Tibial nerve (tissue), 4 donors: ENCODE data around the gene IL17F. TPM values are rescaled to one million over a fixed set of nuclear protein-coding genes. Genes with fewer than 3 reads are reported as not detected.

ENCODE experiments used
- DNase-seq, 2 donors: peaks; one replicate each; pipeline ENCODE4 v3.0.0-alpha.2; 2019; ENCODE audit warnings: low spot score in 2 of 2
- H3K27ac ChIP-seq, 4 donors: fragments of 200-600 bp; sonication (generic) in 3 of 4; one replicate each; pipeline ENCODE4 v1.5.1; 2017 to 2019; ENCODE audit warnings: mild to moderate bottlenecking in 1 of 4
- H3K27me3 ChIP-seq, 2 donors: fragments of 200-600 bp; sonication (generic) in 1 of 2; one replicate each; pipeline versions ENCODE4 v1.5.1 to v1.6.0; 2017 to 2019
- H3K36me3 ChIP-seq, 3 donors: fragments of 200-600 bp; sonication (generic); one replicate each; pipeline ENCODE4 v1.5.1; 2018 to 2019
- H3K4me1 ChIP-seq, 4 donors: fragments of 200-600 bp; sonication (generic) in 3 of 4; one replicate each; pipeline ENCODE4 v1.5.1; 2017 to 2019
- H3K4me3 ChIP-seq, 4 donors: fragments of 200-600 bp; sonication (generic) in 3 of 4; one replicate each; pipeline ENCODE4 v1.5.1; 2017 to 2019; ENCODE audit warnings: mild to moderate bottlenecking in 1 of 4, moderate library complexity in 1 of 4
- H3K9me3 ChIP-seq, 4 donors: fragments of 200-600 bp; sonication (generic) in 3 of 4; one replicate each; pipeline ENCODE4 v1.5.1; 2017 to 2019
- CTCF ChIP-seq, 5 experiments: fragments of 200-600 bp in 3 of 5; fragments of 450-650 bp in 2 of 5; sonication (generic) in 3 of 5; IDR thresholded peaks; one replicate each; pipeline ENCODE4 v1.5.1; 2016 to 2019; ENCODE audit warnings: antibody characterized with exemption in 5 of 5, mild to moderate bottlenecking in 3 of 5, moderate library complexity in 2 of 5
- EP300 ChIP-seq, 2 donors: sonication (generic); formaldehyde crosslinking; IDR thresholded peaks; one replicate each; pipeline ENCODE4 v1.6.1; 2017; ENCODE audit warnings: antibody characterized with exemption in 2 of 2, mild to moderate bottlenecking in 1 of 2
- POLR2A ChIP-seq, 2 donors: fragments of 450-650 bp; IDR thresholded peaks; one replicate each; pipeline ENCODE4 v1.6.1; 2017; ENCODE audit warnings: antibody characterized with exemption in 2 of 2, mild to moderate bottlenecking in 2 of 2, moderate library complexity in 2 of 2
- WGBS, 2 donors: methylation state at CpG; one replicate each; pipeline ENCODE4 v1.1.5; 2018; 5-methylcytosine and 5-hydroxymethylcytosine counted together
- total RNA-seq, 4 donors: library from RNA; depleted of rRNA; stranded (reverse); fragments of >200 nt; gene quantifications; one replicate each; pipeline ENCODE4 v1.1.0, GENCODE V29; 2016

The IL17F gene
- total RNA-seq, 4 donors from 2014 or later = not detected

DNA sequence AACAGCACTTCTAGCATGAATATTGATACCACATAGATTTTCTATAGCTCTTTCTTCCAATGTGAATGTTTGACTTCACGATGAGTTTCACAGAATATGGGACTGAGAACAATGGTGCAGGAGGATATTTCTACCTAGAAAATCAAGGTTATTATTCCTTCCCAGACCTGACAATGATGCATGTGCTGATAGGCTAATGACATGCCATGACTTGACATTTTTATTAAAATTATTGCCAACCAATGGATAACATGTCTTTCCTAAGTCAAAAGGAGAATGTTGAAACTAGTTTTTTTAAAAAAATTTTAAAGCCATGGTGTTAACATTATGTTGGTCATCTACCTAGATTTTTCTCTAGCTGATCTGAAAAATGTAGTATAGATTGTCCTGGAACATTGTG lies 57.2 kb downstream of the IL17F start:
- WGBS, 2 donors = 90 to 96% methylated on average over 1 of the region's 1 CpG
- Histone ChIP-seq H3K27ac (no peak overlapping the region), H3K4me3 (no peak overlapping the region), H3K27me3 (no peaks in the 10 kb centered on the region), H3K36me3 (no peaks in the 10 kb centered on the region), H3K9me3 (no peaks in the 10 kb centered on the region), H3K4me1 (no peaks in the 10 kb centered on the region)
- no peak for TF ChIP-seq EP300 (IDR thresholded peaks at IDR 0.05)
- TF ChIP-seq POLR2A (IDR thresholded peaks at IDR 0.05) = no peak
- no peak for TF ChIP-seq CTCF (IDR thresholded peaks at IDR 0.05)
- no peak for DNase-seq

Other genes starting within 250 kb of the IL17F start
- gene PKHD1, start 156.9 kb downstream of the IL17F start, total RNA-seq = under 1 TPM; under 0.01 to 0.22 (median 0.20) TPM
- gene IL17A, start 58.1 kb downstream of the IL17F start, total RNA-seq = not detected
- 10 to 100 TPM; 33.2 to 67.1 (median 35.1) TPM for gene MCM3, start 40.2 kb upstream of the IL17F start, total RNA-seq
- gene PAQR8, start 117.7 kb upstream of the IL17F start, total RNA-seq = 10 to 100 TPM; 12.6 to 33.2 (median 22.3) TPM
- 10 to 100 TPM; 30.6 to 45.6 (median 37.7) TPM for gene EFHC1, start 175.8 kb upstream of the IL17F start, total RNA-seq